ENCODE data around the gene NEUROD4.

The NEUROD4 gene

DNA sequence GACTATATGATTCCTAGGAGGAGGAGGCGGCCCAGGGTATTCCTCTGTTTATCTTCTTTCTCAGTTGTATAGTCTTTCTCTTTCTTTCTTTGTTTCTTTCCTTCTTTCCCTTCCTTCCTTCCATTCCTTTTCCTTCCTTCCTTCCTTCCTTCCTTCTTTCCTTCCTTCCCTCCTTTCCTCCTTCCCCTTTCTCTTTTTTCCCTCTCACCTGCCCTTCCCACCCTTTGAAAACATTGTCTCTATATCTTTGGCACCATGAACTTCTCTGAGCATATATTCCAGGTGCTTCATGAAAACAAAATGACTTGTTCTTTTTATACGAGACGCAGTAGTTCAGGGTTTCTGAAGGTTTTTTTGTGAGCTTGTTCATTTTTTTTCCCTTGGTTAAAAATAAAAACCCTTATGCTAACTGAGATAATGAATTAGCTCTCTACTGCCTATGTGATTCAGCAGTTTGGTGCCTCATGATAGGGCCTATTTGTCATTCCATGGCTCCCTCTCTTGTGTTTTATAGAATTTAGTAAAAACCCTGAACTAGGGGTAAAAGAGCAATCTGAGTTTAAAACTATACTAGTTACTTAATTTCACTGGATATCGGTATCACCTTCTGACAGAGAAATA is 32.1 kb upstream of the NEUROD4 start:
- Histone ChIP-seq H3K4me3 (ENCODE audit: insufficient read depth, low read length, poor library complexity, severe bottlenecking) (no peak overlapping the region), H3F3A (ENCODE audit: insufficient read depth) (no peaks in the 10 kb centered on the region; the same call in 1 of the 2 replicates), H3K9me3 (ENCODE audit: insufficient read depth, low read length) (no peaks in the 10 kb centered on the region), H3K27ac (ENCODE audit: low read depth, low read length) (no peak overlapping the region), H3K9ac (ENCODE audit: low read length) (no peak overlapping the region), H3K27me3 (ENCODE audit: low read length) (no peaks in the 10 kb centered on the region), H3K4me2 (ENCODE audit: low read depth, low read length, poor library complexity, severe bottlenecking) (no peak overlapping the region), H3K36me3 (ENCODE audit: low read length) (no peaks in the 10 kb centered on the region), H3K9me2 (replicated peaks; ENCODE audit: insufficient read depth, low read length) (no peaks in the 10 kb centered on the region), H2AFZ (ENCODE audit: low read depth, low read length, severe bottlenecking) (no peak overlapping the region), H4K20me1 (ENCODE audit: low read depth, low read length) (no peaks in the 10 kb centered on the region), H3K79me2 (ENCODE audit: insufficient read depth, low read length) (no peaks in the 10 kb centered on the region)
- TF ChIP-seq CTCF (IDR thresholded peaks at IDR 0.05; ENCODE audit: insufficient read depth, low read length, poor library complexity, severe bottlenecking) (no peak), EZH2phosphoT487 (conservative IDR thresholded peaks at IDR 0.05; ENCODE audit: low read length) (no peak)

- Histone ChIP-seq H3K9me2 (replicated peaks; ENCODE audit: insufficient read depth, low read length) (no peaks in the 10 kb centered on the region), H3K27ac (ENCODE audit: low read depth, low read length) (no peak overlapping the region), H3K79me2 (ENCODE audit: insufficient read depth, low read length) (no peaks in the 10 kb centered on the region), H3K4me2 (ENCODE audit: low read depth, low read length, poor library complexity, severe bottlenecking) (no peak overlapping the region), H3K27me3 (ENCODE audit: low read length) (no peaks in the 10 kb centered on the region), H3K9ac (ENCODE audit: low read length) (no peak overlapping the region), H3K36me3 (ENCODE audit: low read length) (no peaks in the 10 kb centered on the region), H3K4me3 (ENCODE audit: insufficient read depth, low read length, poor library complexity, severe bottlenecking) (no peak overlapping the region), H3F3A (ENCODE audit: insufficient read depth) (no peaks in the 10 kb centered on the region; the same call in 1 of the 2 replicates), H2AFZ (ENCODE audit: low read depth, low read length, severe bottlenecking) (no peak overlapping the region), H3K9me3 (ENCODE audit: insufficient read depth, low read length) (no peaks in the 10 kb centered on the region), H4K20me1 (ENCODE audit: low read depth, low read length) (no peaks in the 10 kb centered on the region)
- TF ChIP-seq CTCF (IDR thresholded peaks at IDR 0.05; ENCODE audit: insufficient read depth, low read length, poor library complexity, severe bottlenecking) = no peak
- no peak for TF ChIP-seq EZH2phosphoT487 (conservative IDR thresholded peaks at IDR 0.05; ENCODE audit: low read length)
Observed at GRCh38 chr12:54988402-54989054, 31.2 kb upstream of the NEUROD4 start.

DNA sequence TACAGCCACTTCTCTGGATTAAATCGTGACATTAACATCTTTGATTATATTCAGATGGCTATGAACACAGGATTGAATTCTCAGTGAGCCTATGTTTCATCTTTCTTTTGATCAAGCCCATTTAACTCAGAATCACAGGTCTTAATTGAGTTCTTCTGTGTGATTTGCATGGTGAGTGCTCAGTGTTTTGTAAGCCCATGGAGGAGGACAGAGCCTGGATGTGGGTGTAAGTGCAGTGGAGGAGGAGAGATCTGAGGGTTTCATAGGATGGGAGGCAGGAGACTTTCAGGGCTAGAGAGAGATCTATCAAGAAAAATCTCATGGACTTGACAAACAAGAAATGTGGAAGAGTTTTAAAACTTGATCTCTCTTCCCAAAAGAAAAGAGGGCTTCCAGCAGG is 29.9 kb upstream of the NEUROD4 start:
- no peaks in the 10 kb centered on the region for H3K9me3 ChIP-seq (ENCODE audit: insufficient read depth, low read length)
- H3K27ac ChIP-seq (ENCODE audit: low read depth, low read length) = no peak overlapping the region
- no peaks in the 10 kb centered on the region for H4K20me1 ChIP-seq (ENCODE audit: low read depth, low read length)
- H3K79me2 ChIP-seq (ENCODE audit: insufficient read depth, low read length) = no peaks in the 10 kb centered on the region
- no peaks in the 10 kb centered on the region for H3K27me3 ChIP-seq (ENCODE audit: low read length)
- H3K4me3 ChIP-seq (ENCODE audit: insufficient read depth, low read length, poor library complexity, severe bottlenecking) = no peak overlapping the region
- TF ChIP-seq EZH2phosphoT487 (conservative IDR thresholded peaks at IDR 0.05; ENCODE audit: low read length) (no peak), CTCF (IDR thresholded peaks at IDR 0.05; ENCODE audit: insufficient read depth, low read length, poor library complexity, severe bottlenecking) (no peak)
- no peaks in the 10 kb centered on the region for H3K9me2 ChIP-seq (replicated peaks; ENCODE audit: insufficient read depth, low read length)
- H2AFZ ChIP-seq (ENCODE audit: low read depth, low read length, severe bottlenecking) = no peak overlapping the region
- no peaks in the 10 kb centered on the region for H3K36me3 ChIP-seq (ENCODE audit: low read length)
- H3K9ac ChIP-seq (ENCODE audit: low read length) = no peak overlapping the region
- H3F3A ChIP-seq (ENCODE audit: insufficient read depth) = no peaks in the 10 kb centered on the region; the same call in 1 of the 2 replicates
- no peak overlapping the region for H3K4me2 ChIP-seq (ENCODE audit: low read depth, low read length, poor library complexity, severe bottlenecking)
